HCEC 1CT (cell line): Measurements from ENCODE around the gene XNDC1N.
"Not testable (repeated sequence)": the region's sequence is repeated elsewhere in the genome, so short reads cannot be mapped to it uniquely, and the experiment has no call there.

ENCODE experiments used
- DNase-seq: peaks from one replicate; pipeline ENCODE4 v3.0.0-alpha.2; 2017

Gene XNDC1N

GRCh38 chr11:71931245-71931602 is 2.8 kb upstream of the XNDC1N start:
- no peak for DNase-seq

DNA sequence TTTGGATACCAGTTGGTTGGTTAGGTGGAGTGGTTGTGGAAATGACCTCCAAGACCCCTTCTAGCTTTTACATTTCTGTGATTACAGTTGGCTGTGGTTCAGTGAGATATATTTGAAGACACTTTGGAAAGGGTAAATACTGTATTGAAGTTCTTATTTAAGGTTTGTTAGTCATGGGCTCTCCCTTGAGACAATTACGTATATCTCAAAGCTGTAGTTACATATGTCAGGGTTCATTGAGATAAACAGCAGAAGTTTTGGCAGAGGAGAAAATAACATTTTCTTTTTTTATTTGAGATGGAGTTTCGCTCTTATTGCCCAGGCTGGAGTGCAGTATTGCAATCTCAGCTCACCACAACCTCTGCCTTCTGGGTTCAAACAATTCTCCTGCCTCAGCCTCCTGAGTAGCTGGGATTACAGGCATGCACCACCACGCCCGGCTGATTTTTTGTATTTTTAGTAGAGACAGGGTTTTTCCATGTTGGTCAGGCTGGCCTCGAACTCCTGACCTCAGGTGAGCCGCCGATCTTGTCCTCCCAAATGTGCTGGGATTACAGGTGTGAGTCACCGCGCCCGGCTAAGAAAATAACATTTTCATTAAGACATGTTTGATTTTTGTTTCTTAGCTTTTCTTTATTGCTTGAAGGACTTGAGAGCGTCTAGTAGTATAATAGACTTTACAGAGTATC is 2.3 kb upstream of the XNDC1N start:
- no peak for DNase-seq

DNA sequence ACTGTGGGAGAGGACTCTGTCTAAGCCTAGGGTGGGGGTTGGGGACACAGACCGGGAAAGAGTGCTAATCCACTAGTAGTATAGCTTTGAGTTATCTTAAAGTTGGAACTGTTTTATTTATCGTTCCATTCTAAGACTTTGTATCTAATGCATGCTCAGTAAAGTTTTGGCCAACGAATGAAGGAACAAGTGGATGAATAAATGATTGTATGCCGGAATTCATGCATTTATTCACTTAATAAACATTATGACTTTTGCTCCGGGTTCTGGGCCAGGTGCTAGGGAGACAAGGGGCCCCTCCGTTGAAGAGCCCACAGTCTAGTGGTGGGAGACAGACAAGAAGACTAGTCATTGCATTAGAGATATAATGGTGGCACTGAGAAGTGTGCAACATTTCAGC is 1.1 kb upstream of the XNDC1N start:
- no peak for DNase-seq

GRCh38 chr11:71928737-71929443 is 496 bp upstream of the XNDC1N start, which contains the start of gene RNF121:
Gene RNF121, plus strand, starts transcription at chr11:71929046. Its CDS starts 16 bp downstream, at chr11:71929062.
- DNase-seq: peak; percentile 96

GRCh38 chr11:71917646-71918140 is 10.7 kb downstream of the XNDC1N start:
- DNase-seq: no peak

GRCh38 chr11:71914617-71915189 is 13.7 kb downstream of the XNDC1N start:
- DNase-seq: no peak

- DNase-seq: no peak
These were observed 14.5 kb downstream of the XNDC1N start for GRCh38 chr11:71913756-71914526.

DNA sequence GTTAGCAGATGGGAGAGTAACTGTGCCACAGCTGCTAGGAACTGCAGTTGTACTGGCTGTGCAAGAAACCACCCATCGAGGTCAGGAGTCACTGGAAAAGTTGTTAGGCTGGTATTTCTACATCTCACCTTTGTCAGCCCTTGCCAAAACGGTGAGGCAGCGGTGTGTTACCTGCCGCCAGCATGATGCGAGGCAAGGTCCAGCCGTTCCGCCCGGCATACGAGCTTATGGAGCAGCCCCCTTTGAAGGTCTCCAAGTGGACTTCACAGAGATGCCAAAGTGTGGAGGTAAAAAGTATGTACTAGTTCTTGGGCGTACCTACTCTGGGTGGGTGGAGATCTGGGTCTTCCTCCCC is 16.4 kb downstream of the XNDC1N start:
- DNase-seq: not testable (repeated sequence)

GRCh38 chr11:71911321-71911985 is 16.9 kb downstream of the XNDC1N start:
- not testable (repeated sequence) for DNase-seq

DNA sequence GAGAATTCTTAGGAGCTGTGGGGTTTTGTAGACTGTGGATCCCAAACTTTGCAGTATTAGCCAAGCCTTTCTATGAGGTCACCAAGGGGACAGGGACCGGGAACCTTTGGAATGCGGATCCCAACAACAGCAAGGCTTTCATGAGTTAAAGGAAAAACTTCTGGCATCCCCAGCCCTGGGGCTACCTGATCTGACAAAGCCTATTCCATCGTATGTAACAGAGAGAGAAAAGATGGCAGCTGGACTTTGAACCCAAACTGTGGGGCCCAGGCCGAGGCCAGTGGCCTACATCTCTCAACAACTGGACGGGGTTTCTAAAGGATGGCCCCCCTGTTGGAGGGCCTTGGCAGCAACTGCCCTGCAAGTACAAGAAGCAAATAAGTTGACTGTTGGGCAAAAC is 17.6 kb downstream of the XNDC1N start:
- not testable (repeated sequence) for DNase-seq

GRCh38 chr11:71908218-71908617 is 20.2 kb downstream of the XNDC1N start:
- DNase-seq: no peak

- peak; percentile 47 for DNase-seq
These were observed 27.3 kb downstream of the XNDC1N start for GRCh38 chr11:71901137-71901536.

DNA sequence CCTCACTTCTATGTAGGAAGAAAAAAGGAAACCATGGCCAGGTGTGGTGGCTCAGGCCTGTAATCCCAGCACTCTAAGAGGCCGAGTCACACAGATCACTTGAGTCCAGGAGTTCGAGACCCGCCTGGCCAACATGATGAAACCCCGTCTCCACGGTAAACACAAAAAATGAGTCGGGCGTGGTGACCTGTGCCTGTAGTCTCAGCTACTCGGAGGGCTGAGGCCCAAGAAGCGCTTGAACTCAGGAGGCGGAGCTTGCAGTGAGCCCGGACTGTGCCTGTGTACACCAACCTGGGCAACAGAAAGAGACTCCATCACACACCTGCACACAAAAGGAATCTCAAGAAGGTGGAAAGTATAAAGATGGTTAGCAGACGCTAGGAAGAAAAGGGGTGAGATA is 32.4 kb downstream of the XNDC1N start:
- no peak for DNase-seq

- DNase-seq: not testable (repeated sequence)
These were observed 39.1 kb downstream of the XNDC1N start for GRCh38 chr11:71889181-71889872.

- not testable (repeated sequence) for DNase-seq
These were observed 39.9 kb downstream of the XNDC1N start for GRCh38 chr11:71888335-71889010.

DNA sequence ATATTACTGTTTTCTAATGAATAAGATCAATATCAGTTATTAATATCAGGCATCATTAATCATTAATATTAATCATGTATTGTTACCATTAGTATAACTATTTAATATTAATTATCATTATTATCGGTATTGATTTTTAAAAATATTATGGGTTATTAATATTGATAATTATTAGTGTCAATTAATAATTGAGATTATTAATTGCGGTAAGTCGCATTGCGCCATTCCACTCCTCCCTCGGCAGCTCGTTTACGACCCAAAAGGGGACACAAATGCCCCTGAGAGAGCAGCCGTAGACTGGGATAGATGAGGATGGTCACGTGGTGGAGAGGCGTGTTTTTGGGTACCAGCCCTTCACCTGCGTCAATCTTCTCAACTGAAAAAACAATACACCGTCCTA is 42.6 kb downstream of the XNDC1N start:
- not testable (repeated sequence) for DNase-seq
